HG03066 (cell line): ENCODE measurements around the gene AHR.
A peak's percentile ranks its signal among the peaks of the same experiment; 100 is the strongest.

Source experiments
- ATAC-seq: cut with Tn5 transposase; IDR thresholded peaks from one replicate; pipeline ENCODE4 v1.9.1; 2021; ENCODE audit warnings: low read depth; ENCODE audit not compliant: unreplicated experiment

Gene AHR

GRCh38 chr7:17298102-17298839 lies at the start of gene AHR:
Gene AHR (plus strand): TSS chr7:17298652. CDS start chr7:17299265, 613 bp downstream.
- peak; percentile 41 for ATAC-seq

- no peak for ATAC-seq
These were observed 44.6 kb upstream of the AHR start for GRCh38 chr7:17253885-17254284.

GRCh38 chr7:17255926-17256325 lies 42.5 kb upstream of the AHR start:
- ATAC-seq = no peak

GRCh38 chr7:17256375-17256774 lies 42.1 kb upstream of the AHR start:
- ATAC-seq = no peak

GRCh38 chr7:17266565-17266964 lies 31.9 kb upstream of the AHR start:
- ATAC-seq = no peak

- ATAC-seq = no peak
These were observed 28.9 kb upstream of the AHR start for GRCh38 chr7:17269341-17270221.

- no peak for ATAC-seq
These were observed 23.8 kb upstream of the AHR start for GRCh38 chr7:17274551-17275245.

GRCh38 chr7:17275749-17276671 lies 22.4 kb upstream of the AHR start:
- no peak for ATAC-seq

- no peak for ATAC-seq
These were observed 19.4 kb upstream of the AHR start for GRCh38 chr7:17279061-17279460.

- no peak for ATAC-seq
These were observed 9.3 kb upstream of the AHR start for GRCh38 chr7:17289074-17289645.

GRCh38 chr7:17292843-17293242 lies 5.6 kb upstream of the AHR start:
- no peak for ATAC-seq

- ATAC-seq = no peak
These were observed 5.0 kb upstream of the AHR start for GRCh38 chr7:17293481-17293880.

- no peak for ATAC-seq
These were observed 1.2 kb upstream of the AHR start for GRCh38 chr7:17297243-17297642.

- ATAC-seq = peak; percentile 29
These were observed 509 bp downstream of the AHR start for GRCh38 chr7:17298840-17299482.

- peak; percentile 3 for ATAC-seq
These were observed 1.1 kb downstream of the AHR start for GRCh38 chr7:17299483-17299991.

GRCh38 chr7:17300012-17300411 lies 1.6 kb downstream of the AHR start:
- no peak for ATAC-seq

GRCh38 chr7:17300437-17300836 lies 2.0 kb downstream of the AHR start:
- ATAC-seq = no peak

- no peak for ATAC-seq
These were observed 3.3 kb downstream of the AHR start for GRCh38 chr7:17301471-17302456.
